HCT116 (cell line): ENCODE results near the gene ROBO1. TPM values are rescaled to one million over a fixed set of nuclear protein-coding genes. Genes with fewer than 3 reads are reported as not detected.

Source experiments
- ATAC-seq: fragments of 200-7000 bp; cut with Tn5 transposase; 2 replicates; pipeline ENCODE4 v1.9.1; 2020; ENCODE audit warnings: mild to moderate bottlenecking, moderate library complexity
- BruUV-seq: library from RNA; stranded (reverse); fragments of 400-500 nt; replicated peaks from 2 replicates; lab custom pipeline; 2021; lab: Mats Ljungman, UMichigan
- CTCF ChIA-PET: fragments of 300-600 bp; sonication (Branson Sonifier 250); formaldehyde crosslinking; loops from one replicate; lab custom pipeline; 2021; ENCODE audit warnings: antibody characterized with exemption; lab: Charles Lee
- POLR2A ChIA-PET: fragments of 300-600, 350-600 bp; sonication (Branson Sonifier 250); formaldehyde crosslinking; loops from one replicate; lab custom pipeline; 2021; ENCODE audit warnings: antibody characterized with exemption; lab: Charles Lee
- RAD21 ChIA-PET, 2 experiments: fragments of 300-600 bp; sonication (Branson Sonifier 250); formaldehyde crosslinking; loops; one replicate each; lab custom pipeline; 2023; ENCODE audit warnings: low total read pairs in 2 of 2; ENCODE audit not compliant: uncharacterized antibody in 2 of 2, unreplicated experiment in 2 of 2, low non-redundant PET in 1 of 2; lab: Charles Lee
- DNase-seq: peaks from one replicate; pipeline ENCODE4 v3.0.0-alpha.2; 2010; ENCODE audit warnings: low read depth, low spot score
- H2AFZ ChIP-seq: fragments of 200-600 bp; shearing (Covaris generic), sonication (generic); 2 replicates; pipeline ENCODE4 v1.6.1; 2017; ENCODE audit warnings: low read depth, mixed run types, mixed read lengths, antibody characterized with exemption, low read length; ENCODE audit not compliant: poor library complexity, severe bottlenecking
- H3K27ac ChIP-seq: 2 replicates; pipeline ENCODE4 v1.5.1; 2012; ENCODE audit warnings: low read depth, low read length
- H3K27me3 ChIP-seq: fragments of 200-600 bp; sonication (generic); 2 replicates; pipeline ENCODE4 v1.6.1; 2016; ENCODE audit warnings: mixed run types, low read length, mixed read lengths; ENCODE audit not compliant: insufficient read depth
- H3K36me3 ChIP-seq, 2 experiments: fragments of 200-500 bp in 1 of 2; fragments of 200-600 bp in 1 of 2; sonication (Bioruptor generic) in 1 of 2; sonication (generic) in 1 of 2; 2 replicates each; pipeline versions ENCODE4 v1.5.1 to v1.6.1; 2014 to 2016; ENCODE audit warnings: low read length in 2 of 2, inconsistent platforms in 1 of 2, mixed read lengths in 1 of 2, mixed run types in 1 of 2; ENCODE audit not compliant: insufficient read depth in 2 of 2, control insufficient read depth in 1 of 2
- H3K4me1 ChIP-seq, 2 experiments: fragments of 200-600 bp in 1 of 2; sonication (generic) in 1 of 2; 2 replicates each; pipeline versions ENCODE4 v1.5.1 to v1.6.1; 2012 to 2017; ENCODE audit warnings: low read length in 2 of 2, inconsistent platforms in 1 of 2, mild to moderate bottlenecking in 1 of 2, mixed read lengths in 1 of 2, mixed run types in 1 of 2, moderate library complexity in 1 of 2; ENCODE audit not compliant: insufficient read depth in 2 of 2, control insufficient read depth in 1 of 2
- H3K4me2 ChIP-seq: fragments of 200-600 bp; sonication (generic); 2 replicates; pipeline ENCODE4 v1.6.1; 2017; ENCODE audit warnings: mixed run types, low read length, mixed read lengths
- H3K4me3 ChIP-seq, 2 experiments: fragments of 200-600 bp in 1 of 2; sonication (generic) in 1 of 2; replicated peaks in 1 of 2; 2 replicates each; pipeline ENCODE4 v1.5.1; 2011 to 2016; ENCODE audit warnings: low read length in 2 of 2, control low read depth in 1 of 2, low read depth in 1 of 2, mild to moderate bottlenecking in 1 of 2, mixed read lengths in 1 of 2, mixed run types in 1 of 2
- H3K79me2 ChIP-seq: fragments of 200-600 bp; sonication (generic); 2 replicates; pipeline ENCODE4 v1.6.1; 2017; ENCODE audit warnings: mild to moderate bottlenecking, mixed run types, low read length, moderate library complexity, mixed read lengths; ENCODE audit not compliant: insufficient read depth
- H3K9ac ChIP-seq: fragments of 200-600 bp; sonication (generic); 2 replicates; pipeline ENCODE4 v1.6.1; 2016; ENCODE audit warnings: low read length, mixed read lengths
- H3K9me2 ChIP-seq: fragments of 200-600 bp; sonication (generic), shearing (Covaris generic); 2 replicates; pipeline ENCODE4 v1.6.1; 2017; ENCODE audit warnings: mixed run types, mild to moderate bottlenecking, moderate library complexity; ENCODE audit not compliant: insufficient read depth
- H3K9me3 ChIP-seq, 2 experiments: fragments of 200-500 bp in 1 of 2; fragments of 200-600 bp in 1 of 2; sonication (Bioruptor generic) in 1 of 2; sonication (generic) in 1 of 2; 2 replicates each; pipeline ENCODE4 v1.6.1; 2014 to 2017; ENCODE audit warnings: low read length in 2 of 2, mixed read lengths in 2 of 2, inconsistent platforms in 1 of 2, low read depth in 1 of 2, mild to moderate bottlenecking in 1 of 2, mixed run types in 1 of 2, moderate library complexity in 1 of 2; ENCODE audit not compliant: control insufficient read depth in 1 of 2, insufficient read depth in 1 of 2
- H4K20me1 ChIP-seq: fragments of 200-600 bp; sonication (generic), shearing (Covaris generic); 2 replicates; pipeline ENCODE4 v1.6.1; 2017; ENCODE audit warnings: mixed run types, mild to moderate bottlenecking, moderate library complexity; ENCODE audit not compliant: insufficient read depth
- EZH2 ChIP-seq: fragments of 200-600 bp; sonication (generic); IDR thresholded peaks from 2 replicates; pipeline ENCODE4 v1.6.1; 2017; ENCODE audit warnings: antibody characterized with exemption, mixed run types
- JUND ChIP-seq: IDR thresholded peaks from 2 replicates; pipeline ENCODE4 v1.6.1; 2012
- POLR2A ChIP-seq: IDR thresholded peaks from 2 replicates; pipeline ENCODE4 v1.7.0; 2011; ENCODE audit warnings: borderline replicate concordance; ENCODE audit not compliant: insufficient read depth, insufficient read length; ENCODE audit errors: extremely low read depth
- RAD21 ChIP-seq: IDR thresholded peaks from 2 replicates; pipeline ENCODE4 v1.6.1; 2012; ENCODE audit warnings: low read depth, mild to moderate bottlenecking
- REST ChIP-seq: IDR thresholded peaks from 2 replicates; pipeline ENCODE4 v1.6.1; 2012; ENCODE audit warnings: low read depth
- SP1 ChIP-seq: IDR thresholded peaks from 2 replicates; pipeline ENCODE4 v1.6.1; 2012; ENCODE audit warnings: low read depth
- SRF ChIP-seq: IDR thresholded peaks from 2 replicates; pipeline ENCODE4 v1.6.1; 2012; ENCODE audit warnings: low read depth
- YY1 ChIP-seq: IDR thresholded peaks from 2 replicates; pipeline ENCODE4 v1.6.1; 2011; ENCODE audit warnings: low read length, low read depth, moderate library complexity, mild to moderate bottlenecking; ENCODE audit not compliant: insufficient replicate concordance; ENCODE audit errors: extremely low read depth
- ZBTB33 ChIP-seq: IDR thresholded peaks from 2 replicates; pipeline ENCODE4 v1.6.1; 2011; ENCODE audit warnings: mild to moderate bottlenecking, low read length, moderate library complexity; ENCODE audit not compliant: insufficient replicate concordance; ENCODE audit errors: extremely low read depth
- intact Hi-C: fragments of 100-400 bp; cut with micrococcal nuclease; formaldehyde crosslinking; loops from 2 replicates; pipeline ENCODE4 v1.10.0; 2022
- total RNA-seq: library from RNA; stranded (reverse); gene quantifications from one replicate; pipeline ENCODE4 v1.2.1, GENCODE V29; 2021; ENCODE audit not compliant: unreplicated experiment
- TF ChIP-seq, protein P1 (sequence below), 3 experiments: fragments of 200-600 bp in 1 of 3; sonication (generic) in 1 of 3; IDR thresholded peaks in 2 of 3; conservative IDR thresholded peaks in 1 of 3; 2 replicates each; pipeline ENCODE4 v1.5.1; 2012 to 2017; ENCODE audit warnings: low read depth in 2 of 3, low read length in 2 of 3, antibody characterized with exemption in 1 of 3, borderline replicate concordance in 1 of 3, control low read depth in 1 of 3, mild to moderate bottlenecking in 1 of 3, mixed read lengths in 1 of 3, mixed run types in 1 of 3, moderate library complexity in 1 of 3; ENCODE audit not compliant: insufficient read depth in 1 of 3

The ROBO1 gene
- total RNA-seq, 1 experiment from 2014 or later = 0.27 TPM

- ChIA-PET CTCF (no interaction called here), RAD21 (no interaction called here), POLR2A (no interaction called here)
- peaks cover 9 to 14% of the 10 kb centered on the region in 2 experiments; a peak in 2 of 4 replicates for H3K9me3 ChIP-seq
- DNase-seq (no peak), ATAC-seq (no peak)
- no peaks in the 10 kb centered on the region for H3K9me2 ChIP-seq
- no peaks in the 10 kb centered on the region for H4K20me1 ChIP-seq
- H3K79me2 ChIP-seq = no peaks in the 10 kb centered on the region
- no peaks in the 10 kb centered on the region for H3K36me3 ChIP-seq
- H3K4me2 ChIP-seq = no peak overlapping the region
- no peak overlapping the region for H2AFZ ChIP-seq
- H3K27ac ChIP-seq = no peak overlapping the region
- no TSS peak for BruUV-seq
- intact Hi-C loops = no loop called here
- no peak overlapping the region for H3K9ac ChIP-seq
- H3K4me1 ChIP-seq = no peaks in the 10 kb centered on the region
- TF ChIP-seq SRF (no peak), REST (no peak)
- no peak overlapping the region for H3K4me3 ChIP-seq
- no peaks in the 10 kb centered on the region for H3K27me3 ChIP-seq
These were observed 422.6 kb downstream of the ROBO1 start for GRCh38 chr3:79344876-79345871.

- no peaks in the 10 kb centered on the region for H3K27me3 ChIP-seq
- H3K4me1 ChIP-seq = no peaks in the 10 kb centered on the region
- ChIA-PET RAD21 (no interaction called here), POLR2A (no interaction called here), CTCF (no interaction called here)
- no peaks in the 10 kb centered on the region for H3K9me2 ChIP-seq
- H3K9ac ChIP-seq = no peak overlapping the region
- H3K4me3 ChIP-seq = no peak overlapping the region
- no peak for ATAC-seq
- no peaks in the 10 kb centered on the region for H4K20me1 ChIP-seq
- no peak for DNase-seq
- H2AFZ ChIP-seq = no peak overlapping the region
- no peak overlapping the region for H3K4me2 ChIP-seq
- H3K36me3 ChIP-seq = no peaks in the 10 kb centered on the region
- intact Hi-C loops = no loop called here
- no peak overlapping the region for H3K27ac ChIP-seq
- no peaks in the 10 kb centered on the region for H3K79me2 ChIP-seq
- peaks cover 8 to 26% of the 10 kb centered on the region in 2 experiments; a peak in 2 of 4 replicates for H3K9me3 ChIP-seq
- BruUV-seq = no TSS peak
- TF ChIP-seq POLR2A = no peak
- no peak for TF ChIP-seq YY1
- no peak for TF ChIP-seq ZBTB33
- TF ChIP-seq, protein P1, sequence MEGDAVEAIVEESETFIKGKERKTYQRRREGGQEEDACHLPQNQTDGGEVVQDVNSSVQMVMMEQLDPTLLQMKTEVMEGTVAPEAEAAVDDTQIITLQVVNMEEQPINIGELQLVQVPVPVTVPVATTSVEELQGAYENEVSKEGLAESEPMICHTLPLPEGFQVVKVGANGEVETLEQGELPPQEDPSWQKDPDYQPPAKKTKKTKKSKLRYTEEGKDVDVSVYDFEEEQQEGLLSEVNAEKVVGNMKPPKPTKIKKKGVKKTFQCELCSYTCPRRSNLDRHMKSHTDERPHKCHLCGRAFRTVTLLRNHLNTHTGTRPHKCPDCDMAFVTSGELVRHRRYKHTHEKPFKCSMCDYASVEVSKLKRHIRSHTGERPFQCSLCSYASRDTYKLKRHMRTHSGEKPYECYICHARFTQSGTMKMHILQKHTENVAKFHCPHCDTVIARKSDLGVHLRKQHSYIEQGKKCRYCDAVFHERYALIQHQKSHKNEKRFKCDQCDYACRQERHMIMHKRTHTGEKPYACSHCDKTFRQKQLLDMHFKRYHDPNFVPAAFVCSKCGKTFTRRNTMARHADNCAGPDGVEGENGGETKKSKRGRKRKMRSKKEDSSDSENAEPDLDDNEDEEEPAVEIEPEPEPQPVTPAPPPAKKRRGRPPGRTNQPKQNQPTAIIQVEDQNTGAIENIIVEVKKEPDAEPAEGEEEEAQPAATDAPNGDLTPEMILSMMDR (IDR thresholded peaks at IDR 0.05 in 2 of 3, conservative IDR thresholded peaks at IDR 0.05 in 1 of 3; ENCODE audit: borderline replicate concordance in 1 of 3, insufficient read depth in 1 of 3, low read depth in 2 of 3, low read length in 2 of 3) = no peak
- no peak for TF ChIP-seq JUND
- no peak for TF ChIP-seq RAD21
- no peak for TF ChIP-seq SRF
- TF ChIP-seq SP1 = no peak
- no peak for TF ChIP-seq EZH2
These were observed 425.8 kb downstream of the ROBO1 start for GRCh38 chr3:79341961-79342360.
